Activated CD4-positive, alpha-beta memory T cell treated with anti-CD3 and anti-CD28 coated beads, Interleukin-2, amount 10 ng/mL, durations not matched to agents 7 days and 5 days (primary cell): ENCODE measurements around the gene ADAM8. TPM values are rescaled to one million over a fixed set of nuclear protein-coding genes. Genes with fewer than 3 reads are reported as not detected.
"Not testable (repeated sequence)": the region's sequence is repeated elsewhere in the genome, so short reads cannot be mapped to it uniquely, and the experiment has no call there.

Experiments used
- CTCF ChIA-PET: fragments of 350-600 bp; sonication (Branson Sonifier 250); formaldehyde crosslinking; loops from one replicate; lab custom pipeline; 2021; ENCODE audit warnings: antibody characterized with exemption, inconsistent platforms; lab: Charles Lee
- POLR2A ChIA-PET: fragments of 350-600 bp; sonication (Branson Sonifier 250); formaldehyde crosslinking; loops from one replicate; lab custom pipeline; 2021; ENCODE audit warnings: antibody characterized with exemption; lab: Charles Lee
- DNase-seq: peaks from one replicate; pipeline ENCODE4 v3.0.0-alpha.2; 2020
- H3K27ac Mint-ChIP-seq: one replicate; pipeline ENCODE4 v1.8.0; 2021; ENCODE audit warnings: mild to moderate bottlenecking, mixed read lengths
- H3K27me3 Mint-ChIP-seq: one replicate; pipeline ENCODE4 v1.8.0; 2021; ENCODE audit warnings: mixed read lengths
- H3K36me3 Mint-ChIP-seq: one replicate; pipeline ENCODE4 v1.8.0; 2021; ENCODE audit warnings: low read depth, mixed read lengths
- H3K4me1 Mint-ChIP-seq: one replicate; pipeline ENCODE4 v1.8.0; 2021; ENCODE audit warnings: mixed read lengths
- H3K4me3 Mint-ChIP-seq: one replicate; pipeline ENCODE4 v1.8.0; 2021; ENCODE audit warnings: mild to moderate bottlenecking, mixed read lengths
- H3K9me3 Mint-ChIP-seq: one replicate; pipeline ENCODE4 v1.8.0; 2021; ENCODE audit warnings: mixed read lengths
- total RNA-seq, 2 experiments: library from RNA; stranded (reverse); gene quantifications; one replicate each; pipeline ENCODE4 v1.2.3, GENCODE V29; 2021

Gene ADAM8
- total RNA-seq, 2 experiments from 2014 or later, result 206 to 207 TPM

DNA sequence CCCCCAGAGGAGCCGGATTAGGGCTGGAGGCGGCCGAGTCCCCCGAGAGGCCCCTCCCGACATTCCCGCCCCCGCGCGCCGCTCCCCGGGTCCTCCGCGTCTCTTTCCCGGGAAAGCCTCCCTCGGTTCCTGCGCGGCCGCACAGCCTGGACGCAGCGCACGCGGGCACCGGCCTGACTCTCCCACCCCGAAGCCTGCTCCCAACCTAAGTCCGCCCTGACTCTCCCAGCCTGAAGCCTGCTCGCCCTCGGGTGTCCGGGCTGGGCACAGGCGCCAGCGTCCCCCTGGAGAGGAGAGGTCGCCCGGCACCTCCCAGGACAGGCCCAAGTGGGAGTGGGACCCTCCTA, 39.5 kb downstream of the ADAM8 start:
- H3K4me1 Mint-ChIP-seq, result peaks cover 25% of the 10 kb centered on the region
- ChIA-PET POLR2A (no interaction called here), CTCF (no interaction called here)
- H3K27ac Mint-ChIP-seq, result no peak overlapping the region
- no peaks in the 10 kb centered on the region for H3K36me3 Mint-ChIP-seq
- H3K27me3 Mint-ChIP-seq, result peaks cover 62% of the 10 kb centered on the region
- no peak for DNase-seq
- H3K4me3 Mint-ChIP-seq, result no peak overlapping the region
- H3K9me3 Mint-ChIP-seq, result no peaks in the 10 kb centered on the region

DNA sequence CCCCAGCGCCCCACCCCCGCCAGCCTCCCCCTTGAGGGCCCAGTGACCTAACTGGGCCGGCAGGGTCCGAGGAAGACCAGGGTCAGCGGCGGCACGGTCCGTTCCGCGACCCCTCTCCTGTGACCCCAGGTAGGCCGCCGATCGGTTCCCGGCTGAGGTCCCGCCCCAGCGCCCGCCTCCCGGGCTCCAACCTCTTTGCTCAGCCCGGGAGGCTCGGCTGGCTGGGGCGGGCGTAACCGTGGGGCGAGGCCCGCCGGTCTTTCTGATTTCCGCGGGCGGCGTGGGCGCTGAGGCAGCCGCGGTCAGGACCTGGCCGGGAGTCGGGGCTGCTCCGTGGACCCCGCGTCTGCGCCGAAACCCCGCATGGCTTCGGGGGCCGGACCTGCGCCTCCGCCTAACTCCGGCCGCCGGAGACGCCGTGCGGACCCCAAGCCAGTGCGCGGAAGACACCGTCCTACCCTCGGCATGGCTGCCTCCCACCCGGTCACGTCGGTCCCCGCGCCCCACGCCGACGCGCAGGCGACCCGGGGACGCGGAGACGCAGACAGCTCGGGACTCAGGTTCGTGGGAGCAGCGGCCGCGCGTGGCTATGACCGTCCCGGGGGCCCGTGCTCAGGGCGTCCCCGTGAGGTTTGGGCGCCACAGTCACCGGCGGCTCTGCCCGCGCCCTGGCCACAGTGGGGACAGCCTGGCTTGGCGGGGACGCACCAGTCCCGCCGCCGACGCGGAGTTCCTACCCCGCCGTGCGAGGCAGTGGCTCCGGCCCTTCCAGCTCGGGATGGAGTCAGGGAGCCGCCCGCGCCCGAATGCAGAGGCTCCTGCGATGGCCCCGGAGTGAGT, 40.0 kb downstream of the ADAM8 start:
- peaks cover 65% of the 10 kb centered on the region for H3K27me3 Mint-ChIP-seq
- no peak overlapping the region for H3K4me3 Mint-ChIP-seq
- no peak overlapping the region for H3K27ac Mint-ChIP-seq
- CTCF ChIA-PET, result no interaction called here
- DNase-seq, result no peak
- POLR2A ChIA-PET, result no interaction called here
- no peaks in the 10 kb centered on the region for H3K9me3 Mint-ChIP-seq
- H3K4me1 Mint-ChIP-seq, result peaks cover 20% of the 10 kb centered on the region
- H3K36me3 Mint-ChIP-seq, result no peaks in the 10 kb centered on the region

DNA sequence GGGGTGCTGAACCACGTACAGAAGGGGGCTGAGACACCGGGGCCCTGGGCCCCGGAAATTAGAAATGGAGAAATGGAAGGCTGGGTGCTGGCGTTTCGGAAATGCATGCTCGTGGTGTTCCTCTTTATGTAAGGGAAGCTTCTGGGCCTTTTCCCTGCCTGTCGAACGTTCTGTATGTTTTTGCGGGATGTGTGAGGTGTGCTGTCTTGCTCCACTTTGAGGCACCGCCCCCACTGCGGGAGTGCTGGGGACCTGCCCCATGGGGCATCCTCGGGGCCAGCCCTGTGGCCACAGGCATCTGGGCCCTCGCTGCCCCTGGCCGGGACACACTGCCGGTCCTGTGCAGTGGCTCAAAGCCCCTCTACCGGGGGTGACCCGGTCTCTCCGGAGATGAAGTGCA, 40.7 kb downstream of the ADAM8 start:
- Mint-ChIP-seq H3K27ac (no peak overlapping the region), H3K27me3 (peaks cover 63% of the 10 kb centered on the region), H3K36me3 (no peaks in the 10 kb centered on the region), H3K4me1 (peaks cover 15% of the 10 kb centered on the region), H3K9me3 (no peaks in the 10 kb centered on the region), H3K4me3 (no peak overlapping the region)
- ChIA-PET POLR2A (no interaction called here), CTCF (no interaction called here)
- DNase-seq, result no peak

DNA sequence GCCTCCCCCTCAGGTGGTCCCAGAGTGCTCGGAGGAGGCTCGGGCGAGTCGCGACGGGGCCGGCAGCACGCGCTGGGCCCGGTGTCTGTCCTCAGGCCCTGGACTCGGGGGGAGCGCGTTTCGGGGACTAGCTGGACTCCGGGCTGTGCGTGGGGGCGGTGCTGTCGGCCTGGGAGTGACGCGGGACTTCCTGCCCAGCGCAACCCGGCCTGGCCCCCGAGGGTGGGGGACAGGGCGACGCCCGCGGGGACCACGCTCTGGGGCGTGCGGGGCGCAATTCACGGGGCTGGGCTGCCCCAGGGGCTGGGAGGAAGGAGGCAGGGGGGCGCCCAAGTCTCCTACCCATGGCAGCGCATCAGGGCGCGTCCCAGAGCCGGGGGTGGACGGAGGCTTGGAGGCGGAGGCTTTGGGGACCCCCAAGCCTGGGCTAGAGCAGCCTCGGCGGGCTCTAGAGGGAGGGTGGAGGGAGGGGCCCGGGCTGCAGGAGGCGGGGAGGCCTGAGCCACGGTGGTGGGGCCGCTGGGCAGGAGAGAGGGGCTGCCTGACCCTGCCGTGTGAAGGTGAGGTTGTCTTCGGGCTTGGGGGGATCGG, 41.3 kb downstream of the ADAM8 start:
- no peak overlapping the region for H3K27ac Mint-ChIP-seq
- POLR2A ChIA-PET, result no interaction called here
- CTCF ChIA-PET, result no interaction called here
- peaks cover 12% of the 10 kb centered on the region for H3K4me1 Mint-ChIP-seq
- DNase-seq, result no peak
- no peaks in the 10 kb centered on the region for H3K36me3 Mint-ChIP-seq
- H3K4me3 Mint-ChIP-seq, result no peak overlapping the region
- H3K9me3 Mint-ChIP-seq, result no peaks in the 10 kb centered on the region
- H3K27me3 Mint-ChIP-seq, result peaks cover 60% of the 10 kb centered on the region

DNA sequence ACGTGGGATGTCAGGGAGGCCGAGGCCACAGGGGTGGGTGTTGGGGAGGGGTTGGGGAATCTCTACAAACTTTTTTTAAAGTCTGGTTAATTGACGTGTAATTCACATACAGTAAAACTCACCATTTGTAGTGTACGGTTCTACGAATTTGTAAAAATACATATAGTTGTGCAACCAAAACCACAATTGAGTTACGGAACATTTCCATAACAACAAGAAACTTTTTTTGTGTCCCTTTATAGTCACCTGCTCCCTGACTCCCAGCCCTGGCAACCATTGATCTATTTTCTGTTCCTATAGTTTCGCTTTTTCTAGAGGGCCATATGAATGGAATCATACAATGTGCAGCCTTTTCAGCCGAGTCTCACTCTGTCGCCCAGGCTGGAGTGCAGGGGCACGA, 41.9 kb downstream of the ADAM8 start:
- peaks cover 59% of the 10 kb centered on the region for H3K27me3 Mint-ChIP-seq
- H3K4me1 Mint-ChIP-seq, result peaks cover 12% of the 10 kb centered on the region
- POLR2A ChIA-PET, H3K4me3 Mint-ChIP-seq, H3K36me3 Mint-ChIP-seq, DNase-seq, H3K9me3 Mint-ChIP-seq, H3K27ac Mint-ChIP-seq, CTCF ChIA-PET: not testable (repeated sequence)

DNA sequence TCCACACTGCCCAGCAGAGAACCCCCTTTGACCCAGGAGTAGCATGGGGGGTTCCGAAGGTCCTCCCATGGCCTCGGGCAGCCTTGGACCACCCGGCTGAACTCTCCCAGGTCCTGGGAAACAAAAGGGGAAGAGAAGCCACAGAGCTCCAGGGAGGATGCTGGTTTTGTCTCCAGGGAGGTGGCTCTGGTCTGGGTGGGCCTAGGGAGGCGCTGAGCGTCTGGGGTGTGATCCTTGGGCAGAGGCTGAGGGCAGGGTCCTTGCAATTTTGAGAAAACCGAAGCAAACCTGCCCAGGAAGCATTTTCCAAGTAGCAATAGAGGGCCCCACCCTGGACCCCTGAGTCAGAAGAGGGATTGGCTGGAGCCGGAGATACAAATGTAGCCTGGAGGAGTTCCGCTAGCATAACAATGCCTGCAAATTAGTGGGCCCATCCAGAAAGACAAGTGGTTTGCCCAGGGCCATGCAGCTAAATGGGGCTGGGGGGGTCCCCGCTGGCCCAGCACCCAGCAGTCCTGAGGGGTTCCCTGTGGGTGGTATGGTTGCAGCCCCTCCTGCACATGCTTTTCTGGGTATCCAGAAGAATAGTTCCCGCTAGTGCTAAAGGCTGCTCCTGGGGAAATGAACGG, 44.6 kb downstream of the ADAM8 start:
- Mint-ChIP-seq H3K27ac (no peak overlapping the region), H3K9me3 (no peaks in the 10 kb centered on the region), H3K27me3 (peaks cover 62% of the 10 kb centered on the region), H3K4me3 (no peak overlapping the region), H3K4me1 (peaks cover 17% of the 10 kb centered on the region), H3K36me3 (peaks cover 5% of the 10 kb centered on the region)
- POLR2A ChIA-PET, result no interaction called here
- CTCF ChIA-PET, result no interaction called here
- no peak for DNase-seq

DNA sequence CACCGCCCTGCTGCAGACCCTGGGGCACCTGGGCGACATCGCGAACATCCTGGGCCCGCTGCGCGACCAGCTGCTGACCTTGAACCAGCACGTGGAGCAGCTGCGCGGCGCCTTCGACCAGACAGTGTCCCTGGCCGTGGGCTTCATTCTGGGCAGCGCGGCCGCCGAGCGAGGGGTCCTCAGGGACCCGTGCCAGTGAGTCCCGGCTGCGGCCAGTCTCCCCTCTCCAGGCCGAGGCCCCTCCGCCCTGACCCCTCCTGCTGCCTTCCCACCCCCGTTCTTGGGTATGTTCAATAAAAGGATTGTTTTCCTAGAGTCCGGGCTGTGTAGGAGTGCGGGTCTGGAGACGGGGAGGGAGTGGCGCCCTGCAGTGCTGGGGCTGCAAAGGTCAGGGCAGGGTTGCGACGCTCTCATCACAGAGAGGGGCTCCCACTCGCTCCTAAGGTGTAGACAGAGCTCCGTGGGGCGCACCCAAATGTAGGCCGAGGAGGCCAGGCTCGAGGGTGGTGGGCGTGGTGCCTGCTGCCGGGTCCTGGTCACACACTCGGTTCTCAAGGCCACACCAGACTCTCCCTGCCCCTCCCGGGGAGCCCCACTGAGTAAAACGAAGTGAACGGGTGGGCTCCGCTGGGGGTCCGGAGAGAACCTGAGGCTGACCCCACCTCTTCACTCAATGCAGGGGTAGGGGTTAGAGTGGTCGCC, 45.3 kb downstream of the ADAM8 start:
- POLR2A ChIA-PET, result no interaction called here
- Mint-ChIP-seq H3K36me3 (peaks cover 5% of the 10 kb centered on the region), H3K27ac (no peak overlapping the region), H3K9me3 (no peaks in the 10 kb centered on the region), H3K27me3 (peaks cover 69% of the 10 kb centered on the region), H3K4me1 (peaks cover 24% of the 10 kb centered on the region), H3K4me3 (peak overlapping the region; percentile 17)
- DNase-seq, result no peak
- CTCF ChIA-PET, result no interaction called here

DNA sequence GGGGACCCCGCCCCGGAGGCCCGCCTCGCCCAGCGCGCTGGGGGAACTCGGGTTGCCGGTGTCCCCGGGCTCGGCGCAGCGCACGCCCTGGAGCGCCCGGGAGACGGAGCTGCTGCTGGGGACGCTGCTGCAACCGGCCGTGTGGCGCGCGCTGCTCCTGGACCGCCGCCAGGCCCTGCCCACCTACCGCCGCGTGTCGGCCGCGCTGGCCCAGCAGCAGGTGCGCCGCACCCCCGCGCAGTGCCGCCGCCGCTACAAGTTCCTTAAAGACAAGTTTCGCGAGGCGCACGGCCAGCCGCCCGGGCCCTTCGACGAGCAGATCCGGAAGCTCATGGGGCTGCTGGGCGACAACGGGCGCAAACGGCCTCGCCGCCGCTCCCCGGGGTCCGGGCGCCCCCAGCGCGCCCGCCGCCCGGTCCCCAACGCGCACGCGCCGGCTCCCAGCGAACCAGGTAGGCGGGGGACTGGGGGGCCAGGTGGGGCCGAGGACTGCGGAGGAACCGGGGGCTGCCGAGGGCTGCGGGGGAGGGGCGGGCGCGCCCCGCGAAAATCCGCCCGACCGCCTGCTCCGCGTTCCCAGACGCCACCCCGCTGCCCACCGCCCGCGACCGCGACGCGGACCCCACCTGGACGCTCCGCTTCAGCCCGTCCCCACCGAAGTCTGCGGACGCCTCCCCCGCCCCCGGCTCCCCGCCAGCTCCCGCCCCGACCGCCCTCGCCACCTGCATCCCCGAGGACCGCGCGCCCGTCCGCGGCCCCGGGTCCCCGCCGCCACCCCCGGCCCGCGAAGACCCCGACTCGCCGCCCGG, 46.1 kb downstream of the ADAM8 start:
- Mint-ChIP-seq H3K4me1 (peaks cover 28% of the 10 kb centered on the region), H3K36me3 (peaks cover 6% of the 10 kb centered on the region), H3K9me3 (no peaks in the 10 kb centered on the region), H3K4me3 (no peak overlapping the region), H3K27ac (no peak overlapping the region), H3K27me3 (peaks cover 67% of the 10 kb centered on the region)
- ChIA-PET CTCF (no interaction called here), POLR2A (no interaction called here)
- DNase-seq, result no peak

DNA sequence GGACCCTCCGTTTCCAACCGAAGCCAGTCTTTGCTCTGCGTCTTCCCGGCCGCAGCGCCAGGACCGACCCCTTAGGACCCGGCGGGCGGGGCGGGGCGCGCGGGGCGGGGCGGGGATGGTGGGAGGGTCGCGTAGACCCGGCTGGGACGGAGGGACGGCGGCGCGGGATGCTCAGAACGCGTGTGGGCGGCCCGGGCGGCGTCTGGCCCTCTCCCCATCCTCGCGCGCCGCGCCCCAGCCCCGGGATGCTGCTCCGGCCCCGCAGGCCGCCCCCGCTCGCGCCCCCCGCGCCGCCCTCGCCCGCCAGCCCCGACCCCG, 46.7 kb downstream of the ADAM8 start, which contains the start of gene UTF1:
TSS of gene UTF1 (plus strand) at position 174 of the 318 bp plus-strand sequence. CDS start at position 246, 72 bp downstream.
- no peak within 1 kb of the TSS for H3K27ac Mint-ChIP-seq
- no peaks in the 10 kb centered on the region for H3K9me3 Mint-ChIP-seq
- ChIA-PET POLR2A (no interaction called here), CTCF (no interaction called here)
- H3K27me3 Mint-ChIP-seq, result peaks cover 65% of the 10 kb centered on the region
- DNase-seq, result no peak
- H3K36me3 Mint-ChIP-seq, result peaks cover 7% of the 10 kb centered on the region
- peaks cover 32% of the 10 kb centered on the region for H3K4me1 Mint-ChIP-seq
- H3K4me3 Mint-ChIP-seq, result no peak within 1 kb of the TSS

DNA sequence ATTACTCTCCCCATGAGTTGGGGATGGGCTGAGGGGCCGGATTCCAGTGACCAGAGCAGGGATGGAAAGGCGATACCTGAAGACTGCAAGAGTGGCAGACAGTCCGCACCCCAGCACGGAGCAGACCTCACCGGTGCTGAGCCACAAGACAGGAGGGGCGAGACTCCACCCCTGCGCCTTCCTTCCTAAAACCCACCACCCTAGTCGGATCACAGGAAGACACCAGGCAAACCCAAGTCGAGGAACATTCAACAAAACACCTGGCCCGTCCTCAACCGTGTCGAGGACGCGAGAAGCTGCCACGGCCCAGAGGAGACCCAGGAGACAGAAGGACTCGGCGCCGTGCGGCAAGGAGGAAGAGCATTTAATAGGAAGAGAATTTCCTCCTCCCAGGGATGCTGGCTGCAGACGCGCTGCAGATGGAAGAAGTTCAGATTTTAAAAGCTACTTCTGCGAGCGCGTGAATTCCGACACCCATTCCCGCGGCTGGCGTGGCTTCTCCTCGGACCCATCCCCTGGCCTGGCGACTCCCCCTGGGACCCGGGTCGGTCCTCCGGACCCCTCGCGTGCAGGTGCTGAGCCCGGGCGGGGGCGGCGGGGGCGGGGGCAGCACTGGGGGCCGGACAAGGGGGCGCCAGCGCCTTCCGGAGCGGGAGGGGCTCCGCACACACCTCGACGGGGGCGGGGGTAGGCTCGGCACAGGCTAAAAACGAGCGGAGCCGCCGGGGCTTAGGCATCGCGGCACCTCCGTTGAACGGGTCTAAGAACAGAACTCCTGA, 47.2 kb downstream of the ADAM8 start:
- CTCF ChIA-PET, result no interaction called here
- Mint-ChIP-seq H3K4me3 (no peak overlapping the region), H3K9me3 (no peaks in the 10 kb centered on the region), H3K27me3 (peaks cover 61% of the 10 kb centered on the region), H3K27ac (no peak overlapping the region), H3K36me3 (peaks cover 7% of the 10 kb centered on the region), H3K4me1 (peaks cover 32% of the 10 kb centered on the region)
- no peak for DNase-seq
- POLR2A ChIA-PET, result no interaction called here

DNA sequence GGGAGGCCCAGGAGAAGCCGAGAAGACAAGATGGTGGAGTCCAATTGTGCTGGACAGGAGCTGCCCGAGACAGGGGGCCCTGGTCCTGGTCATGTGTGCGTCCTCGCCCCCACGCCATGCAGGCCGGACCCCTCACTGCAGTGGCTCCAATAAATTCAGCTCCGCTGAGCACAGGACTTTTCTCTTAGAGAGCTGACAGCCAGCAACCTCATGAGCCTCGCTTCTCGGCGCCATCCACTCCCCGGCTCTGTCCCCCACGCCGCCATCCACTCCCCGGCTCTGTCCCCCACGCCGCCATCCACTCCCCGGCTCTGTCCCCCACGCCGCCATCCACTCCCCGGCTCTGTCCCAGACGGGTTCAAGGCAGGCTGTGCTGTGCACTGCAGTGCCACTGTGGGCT, 49.4 kb downstream of the ADAM8 start:
- DNase-seq, result no peak
- peaks cover 34% of the 10 kb centered on the region for H3K4me1 Mint-ChIP-seq
- H3K4me3 Mint-ChIP-seq, result no peak overlapping the region
- peaks cover 42% of the 10 kb centered on the region for H3K27me3 Mint-ChIP-seq
- no peak overlapping the region for H3K27ac Mint-ChIP-seq
- H3K36me3 Mint-ChIP-seq, result peaks cover 7% of the 10 kb centered on the region
- POLR2A ChIA-PET, result interaction anchor here (1.1 to 2.7 kb wide), 5 partner anchors 14 to 51 kb away, joined by 3 to 8 read pairs (median 4); partner anchors contain the start of gene ADAM8
- CTCF ChIA-PET, result interaction anchor here (1.1 to 3.3 kb wide), 5 partner anchors 32 to 265 kb away, joined by 4 to 24 read pairs (median 7); no protein-coding TSS in a partner anchor
- no peaks in the 10 kb centered on the region for H3K9me3 Mint-ChIP-seq
